ENCODE results near the gene HES3.

Gene HES3

GRCh38 chr1:6207921-6208320, 36.1 kb upstream of the HES3 start:
- no peaks in the 10 kb centered on the region for H3K9me3 ChIP-seq (ENCODE audit: control insufficient read depth, insufficient read depth, low read length)
- H3K4me1 ChIP-seq (ENCODE audit: control insufficient read depth, low read length) = peaks cover 21% of the 10 kb centered on the region
- no peak overlapping the region for H3K4me3 ChIP-seq (ENCODE audit: low read length)
- H3K27ac ChIP-seq (ENCODE audit: low read depth, low read length) = no peak overlapping the region
- H4K20me1 ChIP-seq (ENCODE audit: control insufficient read depth, insufficient read depth, low read depth, low read length) = no peaks in the 10 kb centered on the region
- TF ChIP-seq EZH2phosphoT487 (IDR thresholded peaks at IDR 0.05; ENCODE audit: borderline replicate concordance, low read length) = no peak
- no peak for TF ChIP-seq CTCF (IDR thresholded peaks at IDR 0.05; ENCODE audit: low read depth, low read length, poor library complexity, severe bottlenecking)
- H3K9me2 ChIP-seq (replicated peaks; ENCODE audit: control insufficient read depth, low read length) = no peaks in the 10 kb centered on the region
- H3K4me2 ChIP-seq (ENCODE audit: low read length) = no peak overlapping the region
- no peaks in the 10 kb centered on the region for H3F3A ChIP-seq (ENCODE audit: control insufficient read depth, insufficient read depth)
- no peaks in the 10 kb centered on the region for H3K36me3 ChIP-seq (ENCODE audit: control insufficient read depth, low read length)
- H3K27me3 ChIP-seq (ENCODE audit: control insufficient read depth, low read length) = peaks cover 37% of the 10 kb centered on the region
- H3K79me2 ChIP-seq (ENCODE audit: control insufficient read depth, low read length) = no peaks in the 10 kb centered on the region

GRCh38 chr1:6208723-6209660, 35.0 kb upstream of the HES3 start:
- H3K4me2 ChIP-seq (ENCODE audit: low read length) = peak overlapping the region; percentile 44
- peak overlapping the region; percentile 36 for H3K4me3 ChIP-seq (ENCODE audit: low read length)
- no peak overlapping the region for H3K27ac ChIP-seq (ENCODE audit: low read depth, low read length)
- peaks cover 21% of the 10 kb centered on the region for H3K4me1 ChIP-seq (ENCODE audit: control insufficient read depth, low read length)
- no peaks in the 10 kb centered on the region for H3K79me2 ChIP-seq (ENCODE audit: control insufficient read depth, low read length)
- peaks cover 38% of the 10 kb centered on the region for H3K27me3 ChIP-seq (ENCODE audit: control insufficient read depth, low read length)
- no peaks in the 10 kb centered on the region for H4K20me1 ChIP-seq (ENCODE audit: control insufficient read depth, insufficient read depth, low read depth, low read length)
- no peaks in the 10 kb centered on the region for H3K9me3 ChIP-seq (ENCODE audit: control insufficient read depth, insufficient read depth, low read length)
- H3K9me2 ChIP-seq (replicated peaks; ENCODE audit: control insufficient read depth, low read length) = no peaks in the 10 kb centered on the region
- no peak for TF ChIP-seq EZH2phosphoT487 (IDR thresholded peaks at IDR 0.05; ENCODE audit: borderline replicate concordance, low read length)
- peak; percentile 41 for TF ChIP-seq CTCF (IDR thresholded peaks at IDR 0.05; ENCODE audit: low read depth, low read length, poor library complexity, severe bottlenecking)
- H3K36me3 ChIP-seq (ENCODE audit: control insufficient read depth, low read length) = no peaks in the 10 kb centered on the region
- H3F3A ChIP-seq (ENCODE audit: control insufficient read depth, insufficient read depth) = no peaks in the 10 kb centered on the region

- Histone ChIP-seq H3K4me1 (ENCODE audit: control insufficient read depth, low read length) (peaks cover 20% of the 10 kb centered on the region), H3F3A (ENCODE audit: control insufficient read depth, insufficient read depth) (no peaks in the 10 kb centered on the region), H3K4me2 (ENCODE audit: low read length) (peak overlapping the region; percentile 44), H3K4me3 (ENCODE audit: low read length) (peak overlapping the region; percentile 36), H4K20me1 (ENCODE audit: control insufficient read depth, insufficient read depth, low read depth, low read length) (no peaks in the 10 kb centered on the region), H3K79me2 (ENCODE audit: control insufficient read depth, low read length) (no peaks in the 10 kb centered on the region), H3K27me3 (ENCODE audit: control insufficient read depth, low read length) (peaks cover 38% of the 10 kb centered on the region), H3K36me3 (ENCODE audit: control insufficient read depth, low read length) (no peaks in the 10 kb centered on the region), H3K9me3 (ENCODE audit: control insufficient read depth, insufficient read depth, low read length) (no peaks in the 10 kb centered on the region), H3K27ac (ENCODE audit: low read depth, low read length) (no peak overlapping the region), H3K9me2 (replicated peaks; ENCODE audit: control insufficient read depth, low read length) (no peaks in the 10 kb centered on the region)
- TF ChIP-seq EZH2phosphoT487 (IDR thresholded peaks at IDR 0.05; ENCODE audit: borderline replicate concordance, low read length) = no peak
- peak; percentile 27 for TF ChIP-seq CTCF (IDR thresholded peaks at IDR 0.05; ENCODE audit: low read depth, low read length, poor library complexity, severe bottlenecking)
Measured at GRCh38 chr1:6209661-6210580, 34.1 kb upstream of the HES3 start.

Data from DOHH2 (cell line).